Bronchial epithelial cell (primary cell): ENCODE measurements around the gene ITGA1. TPM values are rescaled to one million over a fixed set of nuclear protein-coding genes. Genes with fewer than 3 reads are reported as not detected.

Experiments used
- DNase-seq: peaks from one replicate; pipeline ENCODE4 v3.0.0-alpha.2; 2010; ENCODE audit warnings: low read depth
- FAIRE-seq: peaks from 2 replicates; lab custom pipeline; 2011; peaks lifted over from hg19 to GRCh38; lab: Jason Lieb, UNC
- H3K27me3 ChIP-seq: 2 replicates; pipeline ENCODE4 v1.5.1; 2011; ENCODE audit warnings: low read length; ENCODE audit not compliant: control insufficient read depth, insufficient read depth
- H3K36me3 ChIP-seq: 2 replicates; pipeline ENCODE4 v1.5.1; 2011; ENCODE audit warnings: low read length; ENCODE audit not compliant: control insufficient read depth, insufficient read depth
- H3K4me3 ChIP-seq: 2 replicates; pipeline ENCODE4 v1.5.1; 2011; ENCODE audit warnings: mild to moderate bottlenecking, low read depth, low read length, control low read depth
- total RNA-seq: library from RNA; depleted of rRNA; stranded (reverse); fragments of >200 nt; gene quantifications from 2 replicates; pipeline ENCODE4 v1.2.1, GENCODE V29; 2014
- TF ChIP-seq, protein P1 (sequence below): IDR thresholded peaks from 2 replicates; pipeline ENCODE4 v1.5.1; 2011; ENCODE audit warnings: mild to moderate bottlenecking, moderate library complexity, low read length, control low read depth, inconsistent platforms; ENCODE audit not compliant: insufficient read depth, severe bottlenecking

ITGA1 gene
- total RNA-seq, 1 donor from 2014 or later: 3.7 TPM

DNA sequence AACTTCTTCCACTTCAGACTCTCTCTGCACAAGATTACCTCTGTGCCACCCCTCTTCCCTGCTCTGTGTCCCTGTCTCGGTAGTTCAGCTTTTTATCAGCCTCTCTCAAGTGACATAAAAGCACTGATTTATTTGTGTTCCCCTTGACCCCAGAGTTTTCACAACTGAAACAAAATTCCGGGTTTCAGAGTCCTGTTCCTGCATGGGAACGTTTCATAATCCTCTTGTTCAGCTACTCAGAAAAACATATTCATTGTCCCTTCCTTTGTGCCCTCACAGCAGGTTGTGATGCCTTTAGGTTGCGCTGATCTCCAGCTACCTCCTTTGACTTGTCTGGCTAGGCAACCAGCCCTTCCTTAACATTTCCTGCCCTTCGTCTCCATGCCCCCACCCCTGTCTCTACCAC lies 13.7 kb upstream of the ITGA1 start:
- FAIRE-seq (no peak), DNase-seq (no peak)
- H3K27me3 ChIP-seq: no peaks in the 10 kb centered on the region
- H3K4me3 ChIP-seq: no peak overlapping the region
- H3K36me3 ChIP-seq: no peaks in the 10 kb centered on the region
- TF ChIP-seq, protein P1, sequence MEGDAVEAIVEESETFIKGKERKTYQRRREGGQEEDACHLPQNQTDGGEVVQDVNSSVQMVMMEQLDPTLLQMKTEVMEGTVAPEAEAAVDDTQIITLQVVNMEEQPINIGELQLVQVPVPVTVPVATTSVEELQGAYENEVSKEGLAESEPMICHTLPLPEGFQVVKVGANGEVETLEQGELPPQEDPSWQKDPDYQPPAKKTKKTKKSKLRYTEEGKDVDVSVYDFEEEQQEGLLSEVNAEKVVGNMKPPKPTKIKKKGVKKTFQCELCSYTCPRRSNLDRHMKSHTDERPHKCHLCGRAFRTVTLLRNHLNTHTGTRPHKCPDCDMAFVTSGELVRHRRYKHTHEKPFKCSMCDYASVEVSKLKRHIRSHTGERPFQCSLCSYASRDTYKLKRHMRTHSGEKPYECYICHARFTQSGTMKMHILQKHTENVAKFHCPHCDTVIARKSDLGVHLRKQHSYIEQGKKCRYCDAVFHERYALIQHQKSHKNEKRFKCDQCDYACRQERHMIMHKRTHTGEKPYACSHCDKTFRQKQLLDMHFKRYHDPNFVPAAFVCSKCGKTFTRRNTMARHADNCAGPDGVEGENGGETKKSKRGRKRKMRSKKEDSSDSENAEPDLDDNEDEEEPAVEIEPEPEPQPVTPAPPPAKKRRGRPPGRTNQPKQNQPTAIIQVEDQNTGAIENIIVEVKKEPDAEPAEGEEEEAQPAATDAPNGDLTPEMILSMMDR: no peak

DNA sequence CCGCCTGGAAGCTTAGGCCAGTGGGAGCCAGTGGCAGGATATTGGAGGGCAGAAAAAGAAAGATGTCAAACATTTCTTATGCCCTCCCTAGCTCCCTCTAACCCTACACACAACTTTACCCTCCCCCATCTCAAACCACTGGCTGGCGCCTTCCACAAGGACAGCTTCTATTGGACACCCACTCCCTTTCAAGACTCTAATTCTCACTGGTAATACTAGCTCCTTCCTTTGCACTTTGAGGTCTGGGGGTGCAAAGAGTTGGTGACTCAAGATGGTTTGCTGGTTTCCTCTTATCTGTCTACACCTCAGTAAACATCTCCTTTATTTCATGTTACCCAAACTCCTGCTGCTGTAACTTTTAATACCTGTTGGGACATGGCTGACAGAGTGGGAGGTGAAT lies 11.6 kb upstream of the ITGA1 start:
- Histone ChIP-seq H3K36me3 (no peaks in the 10 kb centered on the region), H3K27me3 (no peaks in the 10 kb centered on the region), H3K4me3 (no peak overlapping the region)
- TF ChIP-seq, protein P1: no peak
- DNase-seq (no peak), FAIRE-seq (no peak)

DNA sequence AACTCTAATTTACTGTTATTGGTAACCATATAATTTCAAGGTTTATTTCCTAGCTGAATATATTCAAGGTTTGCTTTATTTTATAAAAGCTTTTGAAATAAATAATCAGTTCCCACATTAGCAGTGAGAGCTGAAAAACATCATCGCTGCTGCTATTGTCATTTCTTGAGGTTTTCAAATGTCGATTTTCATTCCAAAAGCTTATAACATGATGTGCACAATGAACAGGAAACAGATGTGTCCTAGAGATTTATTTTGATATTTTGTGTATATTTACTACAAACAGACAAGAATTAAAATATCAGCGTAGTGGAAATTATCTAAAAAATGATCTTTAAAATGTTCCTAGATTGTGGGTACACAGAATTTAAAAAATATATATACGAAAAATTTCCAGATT lies 10.5 kb upstream of the ITGA1 start:
- Histone ChIP-seq H3K36me3 (no peaks in the 10 kb centered on the region), H3K27me3 (no peaks in the 10 kb centered on the region), H3K4me3 (no peak overlapping the region)
- FAIRE-seq (no peak), DNase-seq (no peak)
- TF ChIP-seq, protein P1: no peak

DNA sequence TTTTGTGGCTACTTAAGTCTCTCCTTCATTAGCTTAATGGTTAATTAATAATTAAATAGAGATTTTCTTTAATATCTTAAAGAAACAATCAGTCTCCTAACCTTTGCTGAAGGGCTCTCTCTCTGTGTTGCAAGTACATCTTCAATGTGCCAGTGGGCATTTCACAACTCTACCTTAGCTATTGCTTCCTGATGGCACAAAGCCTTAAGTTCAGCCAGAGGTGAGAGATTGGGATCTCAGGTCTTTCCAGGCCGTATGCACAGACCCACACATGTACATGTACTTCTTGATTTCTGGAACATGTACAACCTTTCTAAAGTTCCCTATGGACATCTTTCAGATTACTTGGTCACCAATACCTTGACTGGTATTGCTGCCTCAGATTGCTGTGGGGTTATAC lies 8.9 kb upstream of the ITGA1 start:
- DNase-seq: no peak
- TF ChIP-seq, protein P1: no peak

DNA sequence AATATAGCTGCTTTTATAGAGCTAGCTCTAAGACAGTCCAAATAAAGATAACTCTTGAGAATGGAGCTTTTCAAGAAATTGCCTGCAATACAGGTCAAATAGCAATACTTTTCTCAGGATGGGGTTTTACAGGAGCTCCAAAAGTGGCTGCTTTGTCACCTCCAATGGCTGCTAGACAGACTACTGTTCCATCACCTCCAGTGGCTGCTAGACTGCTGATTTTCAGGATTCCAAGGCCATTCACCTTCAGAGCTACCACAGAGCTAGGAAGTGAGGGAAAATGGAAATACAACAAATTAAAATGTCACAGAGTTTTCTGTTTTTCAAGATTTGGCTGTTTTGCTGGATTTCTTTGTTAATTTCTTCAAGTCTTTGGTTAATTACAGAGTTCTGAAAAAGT lies 8.5 kb upstream of the ITGA1 start:
- FAIRE-seq (no peak), DNase-seq (no peak)
- TF ChIP-seq, protein P1: no peak
- H3K36me3 ChIP-seq: no peaks in the 10 kb centered on the region
- no peak overlapping the region for H3K4me3 ChIP-seq
- H3K27me3 ChIP-seq: no peaks in the 10 kb centered on the region

More for the DNA sequence above, 8.9 kb upstream of the ITGA1 start:
- FAIRE-seq: no peak
- no peak overlapping the region for H3K4me3 ChIP-seq
- no peaks in the 10 kb centered on the region for H3K36me3 ChIP-seq
- H3K27me3 ChIP-seq: no peaks in the 10 kb centered on the region

DNA sequence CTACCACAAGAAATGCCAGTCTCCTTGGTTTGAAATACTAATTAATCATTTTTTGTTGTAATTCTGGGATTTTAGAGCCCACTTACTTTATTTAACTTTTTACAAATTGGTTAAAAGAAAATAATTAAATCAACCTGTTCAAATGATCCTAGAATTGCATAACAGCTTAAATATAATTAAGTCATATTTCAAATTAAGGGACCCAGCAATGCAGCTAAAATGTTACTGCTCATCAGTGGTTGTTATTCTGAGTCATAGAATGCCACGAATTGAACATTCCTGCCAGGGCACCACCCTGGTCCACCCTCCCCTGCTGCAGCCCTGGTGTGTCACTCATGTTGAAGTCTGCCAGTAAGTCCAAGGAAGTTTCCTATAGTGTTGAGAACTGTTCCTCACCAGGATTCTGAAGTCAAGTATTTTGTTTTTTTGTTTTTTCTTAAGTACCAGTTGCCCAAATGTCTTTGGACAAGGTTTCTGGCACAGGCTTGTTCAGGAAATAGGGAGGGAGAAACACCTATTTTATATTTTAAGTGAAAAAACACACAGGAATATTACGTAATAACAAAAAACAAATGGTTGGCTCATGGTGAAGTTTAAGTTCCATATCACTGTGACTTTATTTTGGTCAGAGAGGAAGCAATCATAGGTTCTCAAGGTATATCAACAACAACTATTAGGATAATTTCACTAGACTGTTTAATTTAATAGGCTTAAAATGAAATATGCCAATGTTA lies 4.3 kb upstream of the ITGA1 start:
- TF ChIP-seq, protein P1: no peak
- DNase-seq: peak; percentile 92

More for the DNA sequence above, 4.3 kb upstream of the ITGA1 start:
- no peaks in the 10 kb centered on the region for H3K27me3 ChIP-seq
- no peaks in the 10 kb centered on the region for H3K36me3 ChIP-seq
- no peak for FAIRE-seq
- no peak overlapping the region for H3K4me3 ChIP-seq
